ENCODE results near the gene IGFBP2. TPM values are rescaled to one million over a fixed set of nuclear protein-coding genes. Genes with fewer than 3 reads are reported as not detected.
A peak's percentile ranks its signal among the peaks of the same experiment; 100 is the strongest.

IGFBP2 gene
- total and polyA plus RNA-seq, 4 donors = 88.8 to 1,119 (median 352) TPM

DNA sequence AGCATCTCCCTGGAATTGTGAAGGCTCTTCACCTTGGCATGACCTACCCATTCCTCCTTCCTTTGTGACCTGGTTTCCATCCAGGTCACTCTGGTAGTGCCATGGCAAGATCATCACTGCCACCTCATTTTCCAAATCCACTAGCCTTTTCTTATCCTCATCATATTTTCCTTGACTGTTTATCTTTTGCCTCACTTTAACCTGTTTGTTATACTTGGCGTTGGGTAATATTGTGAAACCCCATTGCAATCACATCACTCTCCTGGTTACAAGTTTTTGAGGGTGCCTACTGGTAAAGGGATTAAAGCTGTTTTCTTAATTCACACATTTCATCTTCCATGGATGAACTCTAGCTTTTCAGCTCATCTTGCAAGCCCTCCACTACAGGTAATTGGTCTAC lies 39.1 kb upstream of the IGFBP2 start (continued):
- TF ChIP-seq JUND (IDR thresholded peaks at IDR 0.05) = peak; percentile 75 to 97

DNA sequence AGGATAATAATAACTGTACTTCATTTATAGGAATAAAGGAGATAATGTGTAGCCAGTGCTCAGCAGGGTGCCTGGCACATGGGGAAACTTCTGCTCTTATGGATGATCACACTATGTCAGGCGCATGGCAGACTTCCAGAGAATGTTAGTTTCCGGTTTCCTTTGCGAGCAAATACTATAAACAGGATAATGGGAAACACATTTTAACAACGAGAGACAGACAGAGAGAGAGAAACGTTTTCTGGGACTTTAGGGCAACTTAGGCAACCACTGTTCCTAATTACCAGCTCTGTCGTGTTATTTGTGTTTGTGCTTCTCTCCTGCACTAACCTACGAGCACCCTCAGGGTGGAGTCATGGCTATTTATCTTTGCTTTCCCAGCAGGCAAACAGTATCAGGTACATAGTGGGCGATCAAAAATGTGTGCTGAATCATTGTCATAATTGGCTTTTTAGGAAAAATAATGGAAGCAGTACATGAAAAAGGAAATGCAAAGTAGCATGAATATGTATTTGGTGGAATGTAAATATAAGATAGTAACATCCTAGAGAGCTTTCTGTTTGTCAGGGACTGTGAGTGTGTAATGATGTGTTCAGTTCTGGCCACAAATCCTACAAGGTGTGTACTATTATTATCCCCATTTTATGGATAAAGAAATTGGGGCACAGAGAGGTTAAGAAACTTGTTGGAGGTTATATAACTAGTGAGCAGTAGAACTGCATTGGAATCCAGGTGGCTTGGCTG lies 36.8 kb upstream of the IGFBP2 start:
- Histone ChIP-seq H3K9ac (ENCODE audit: low read depth in 1 of 2, low read length in 2 of 2) (peak overlapping the region in 1 of 2 donors; percentile 42), H3K9me3 (ENCODE audit: control insufficient read depth in 4 of 4, low read length in 3 of 4) (no peaks in the 10 kb centered on the region), H3K4me3 (ENCODE audit: low read depth in 1 of 3, low read length in 3 of 3) (no peak overlapping the region), H3K27me3 (ENCODE audit: control insufficient read depth in 4 of 4, insufficient read depth in 4 of 4, low read length in 3 of 4) (no peaks in the 10 kb centered on the region), H3K4me1 (ENCODE audit: control insufficient read depth in 4 of 4, insufficient read depth in 4 of 4, low read length in 3 of 4) (peaks cover 0 to 15% (median 8%) of the 10 kb centered on the region in 4 donors), H3K36me3 (ENCODE audit: control insufficient read depth in 4 of 4, insufficient read depth in 3 of 4, low read depth in 1 of 4, low read length in 3 of 4) (no peaks in the 10 kb centered on the region), H3K27ac (ENCODE audit: low read depth in 1 of 2, low read length in 2 of 2) (peak overlapping the region in 1 of 2 donors; percentile 33)
- DNase-seq (ENCODE audit: low spot score) = no peak
- WGBS = 41% methylated on average over 8 of the region's 8 CpGs
- no peak for TF ChIP-seq CTCF (IDR thresholded peaks at IDR 0.05; ENCODE audit: low read depth, low read length, missing input control)
- TF ChIP-seq, protein P1, sequence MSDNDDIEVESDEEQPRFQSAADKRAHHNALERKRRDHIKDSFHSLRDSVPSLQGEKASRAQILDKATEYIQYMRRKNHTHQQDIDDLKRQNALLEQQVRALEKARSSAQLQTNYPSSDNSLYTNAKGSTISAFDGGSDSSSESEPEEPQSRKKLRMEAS (IDR thresholded peaks at IDR 0.05) = peak; percentile 8
- TF ChIP-seq FOXA1 (IDR thresholded peaks at IDR 0.05) = no peak
- TF ChIP-seq, protein P2, sequence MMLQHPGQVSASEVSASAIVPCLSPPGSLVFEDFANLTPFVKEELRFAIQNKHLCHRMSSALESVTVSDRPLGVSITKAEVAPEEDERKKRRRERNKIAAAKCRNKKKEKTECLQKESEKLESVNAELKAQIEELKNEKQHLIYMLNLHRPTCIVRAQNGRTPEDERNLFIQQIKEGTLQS (IDR thresholded peaks at IDR 0.05) = no peak
- TF ChIP-seq EGR1 (IDR thresholded peaks at IDR 0.05; ENCODE audit: low read depth in 2 of 2) = no peak
- TF ChIP-seq FOXA2 (IDR thresholded peaks at IDR 0.05) = peak; percentile 33
- TF ChIP-seq, protein P3, sequence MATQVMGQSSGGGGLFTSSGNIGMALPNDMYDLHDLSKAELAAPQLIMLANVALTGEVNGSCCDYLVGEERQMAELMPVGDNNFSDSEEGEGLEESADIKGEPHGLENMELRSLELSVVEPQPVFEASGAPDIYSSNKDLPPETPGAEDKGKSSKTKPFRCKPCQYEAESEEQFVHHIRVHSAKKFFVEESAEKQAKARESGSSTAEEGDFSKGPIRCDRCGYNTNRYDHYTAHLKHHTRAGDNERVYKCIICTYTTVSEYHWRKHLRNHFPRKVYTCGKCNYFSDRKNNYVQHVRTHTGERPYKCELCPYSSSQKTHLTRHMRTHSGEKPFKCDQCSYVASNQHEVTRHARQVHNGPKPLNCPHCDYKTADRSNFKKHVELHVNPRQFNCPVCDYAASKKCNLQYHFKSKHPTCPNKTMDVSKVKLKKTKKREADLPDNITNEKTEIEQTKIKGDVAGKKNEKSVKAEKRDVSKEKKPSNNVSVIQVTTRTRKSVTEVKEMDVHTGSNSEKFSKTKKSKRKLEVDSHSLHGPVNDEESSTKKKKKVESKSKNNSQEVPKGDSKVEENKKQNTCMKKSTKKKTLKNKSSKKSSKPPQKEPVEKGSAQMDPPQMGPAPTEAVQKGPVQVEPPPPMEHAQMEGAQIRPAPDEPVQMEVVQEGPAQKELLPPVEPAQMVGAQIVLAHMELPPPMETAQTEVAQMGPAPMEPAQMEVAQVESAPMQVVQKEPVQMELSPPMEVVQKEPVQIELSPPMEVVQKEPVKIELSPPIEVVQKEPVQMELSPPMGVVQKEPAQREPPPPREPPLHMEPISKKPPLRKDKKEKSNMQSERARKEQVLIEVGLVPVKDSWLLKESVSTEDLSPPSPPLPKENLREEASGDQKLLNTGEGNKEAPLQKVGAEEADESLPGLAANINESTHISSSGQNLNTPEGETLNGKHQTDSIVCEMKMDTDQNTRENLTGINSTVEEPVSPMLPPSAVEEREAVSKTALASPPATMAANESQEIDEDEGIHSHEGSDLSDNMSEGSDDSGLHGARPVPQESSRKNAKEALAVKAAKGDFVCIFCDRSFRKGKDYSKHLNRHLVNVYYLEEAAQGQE (IDR thresholded peaks at IDR 0.05) = no peak
- TF ChIP-seq, protein P4, sequence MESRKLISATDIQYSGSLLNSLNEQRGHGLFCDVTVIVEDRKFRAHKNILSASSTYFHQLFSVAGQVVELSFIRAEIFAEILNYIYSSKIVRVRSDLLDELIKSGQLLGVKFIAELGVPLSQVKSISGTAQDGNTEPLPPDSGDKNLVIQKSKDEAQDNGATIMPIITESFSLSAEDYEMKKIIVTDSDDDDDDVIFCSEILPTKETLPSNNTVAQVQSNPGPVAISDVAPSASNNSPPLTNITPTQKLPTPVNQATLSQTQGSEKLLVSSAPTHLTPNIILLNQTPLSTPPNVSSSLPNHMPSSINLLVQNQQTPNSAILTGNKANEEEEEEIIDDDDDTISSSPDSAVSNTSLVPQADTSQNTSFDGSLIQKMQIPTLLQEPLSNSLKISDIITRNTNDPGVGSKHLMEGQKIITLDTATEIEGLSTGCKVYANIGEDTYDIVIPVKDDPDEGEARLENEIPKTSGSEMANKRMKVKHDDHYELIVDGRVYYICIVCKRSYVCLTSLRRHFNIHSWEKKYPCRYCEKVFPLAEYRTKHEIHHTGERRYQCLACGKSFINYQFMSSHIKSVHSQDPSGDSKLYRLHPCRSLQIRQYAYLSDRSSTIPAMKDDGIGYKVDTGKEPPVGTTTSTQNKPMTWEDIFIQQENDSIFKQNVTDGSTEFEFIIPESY (IDR thresholded peaks at IDR 0.05) = no peak
- TF ChIP-seq HNF4G (IDR thresholded peaks at IDR 0.05) = no peak
- no peak for TF ChIP-seq NR2F2 (IDR thresholded peaks at IDR 0.05)
- TF ChIP-seq JUND (IDR thresholded peaks at IDR 0.05) = no peak
- peak; percentile 31 to 49 for TF ChIP-seq RAD21 (IDR thresholded peaks at IDR 0.05)
- TF ChIP-seq YY1 (IDR thresholded peaks at IDR 0.05) = peak; percentile 46
- TF ChIP-seq GABPA (IDR thresholded peaks at IDR 0.05 in 1 of 2, conservative IDR thresholded peaks at IDR 0.05 in 1 of 2) = peak in 1 of 2 donors; percentile 18
- no peak for TF ChIP-seq TAF1 (conservative IDR thresholded peaks at IDR 0.05)
- TF ChIP-seq SP1 (IDR thresholded peaks at IDR 0.05) = peak; percentile 39
- TF ChIP-seq HNF4A (conservative IDR thresholded peaks at IDR 0.05) = peak in 1 of 2 donors; percentile 37
- peak; percentile 21 to 43 for TF ChIP-seq RXRA (IDR thresholded peaks at IDR 0.05)
